Suppressor macrophage treated with lipopolysaccharide for 1 hour (primary cell): Measurements from ENCODE around the gene HSPBP1.
A peak's percentile ranks its signal among the peaks of the same experiment; 100 is the strongest.

Source experiments
- DNase-seq, 3 donors: peaks; one replicate each; pipeline ENCODE4 v3.0.0-alpha.2; 2020 to 2022

The HSPBP1 gene

DNA sequence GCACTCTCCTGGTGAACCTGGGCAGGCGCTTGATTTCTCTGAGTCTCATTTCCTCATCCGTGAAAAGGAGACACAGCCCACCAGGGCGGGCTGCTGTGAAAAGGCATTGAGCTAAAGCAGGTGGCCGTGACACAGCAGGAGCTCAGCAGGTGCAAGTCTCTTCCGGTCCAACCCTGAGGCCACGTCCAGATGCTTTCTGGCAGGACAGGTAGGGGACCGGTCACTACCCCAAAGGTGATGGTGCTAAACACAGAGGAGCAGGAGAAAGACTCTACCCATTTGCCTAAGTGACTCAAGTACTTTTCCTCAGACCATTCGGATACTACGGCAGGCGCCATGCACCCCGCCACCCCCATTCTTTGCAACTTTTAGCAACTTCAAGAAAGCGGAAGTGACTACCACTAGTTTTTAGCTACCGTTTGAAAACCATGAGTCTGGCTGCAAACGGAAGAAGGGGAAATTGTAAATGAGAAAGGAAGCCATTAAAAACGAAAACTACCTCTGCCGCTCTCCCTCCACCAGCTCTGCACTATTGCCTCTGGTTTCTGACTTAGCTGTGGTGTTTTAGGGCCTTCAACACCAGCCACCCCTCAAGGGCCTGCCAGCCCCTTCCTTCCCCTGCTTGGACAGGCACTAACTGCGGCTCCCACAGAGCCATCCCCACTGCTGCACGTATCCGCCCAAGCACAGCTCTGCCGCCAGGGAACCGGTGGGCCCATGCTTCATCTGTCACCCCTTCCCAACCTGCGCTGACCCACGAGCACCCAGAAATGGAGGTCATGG is 25.9 kb downstream of the HSPBP1 start:
- DNase-seq = peak; percentile 82 to 85 (median 83)

DNA sequence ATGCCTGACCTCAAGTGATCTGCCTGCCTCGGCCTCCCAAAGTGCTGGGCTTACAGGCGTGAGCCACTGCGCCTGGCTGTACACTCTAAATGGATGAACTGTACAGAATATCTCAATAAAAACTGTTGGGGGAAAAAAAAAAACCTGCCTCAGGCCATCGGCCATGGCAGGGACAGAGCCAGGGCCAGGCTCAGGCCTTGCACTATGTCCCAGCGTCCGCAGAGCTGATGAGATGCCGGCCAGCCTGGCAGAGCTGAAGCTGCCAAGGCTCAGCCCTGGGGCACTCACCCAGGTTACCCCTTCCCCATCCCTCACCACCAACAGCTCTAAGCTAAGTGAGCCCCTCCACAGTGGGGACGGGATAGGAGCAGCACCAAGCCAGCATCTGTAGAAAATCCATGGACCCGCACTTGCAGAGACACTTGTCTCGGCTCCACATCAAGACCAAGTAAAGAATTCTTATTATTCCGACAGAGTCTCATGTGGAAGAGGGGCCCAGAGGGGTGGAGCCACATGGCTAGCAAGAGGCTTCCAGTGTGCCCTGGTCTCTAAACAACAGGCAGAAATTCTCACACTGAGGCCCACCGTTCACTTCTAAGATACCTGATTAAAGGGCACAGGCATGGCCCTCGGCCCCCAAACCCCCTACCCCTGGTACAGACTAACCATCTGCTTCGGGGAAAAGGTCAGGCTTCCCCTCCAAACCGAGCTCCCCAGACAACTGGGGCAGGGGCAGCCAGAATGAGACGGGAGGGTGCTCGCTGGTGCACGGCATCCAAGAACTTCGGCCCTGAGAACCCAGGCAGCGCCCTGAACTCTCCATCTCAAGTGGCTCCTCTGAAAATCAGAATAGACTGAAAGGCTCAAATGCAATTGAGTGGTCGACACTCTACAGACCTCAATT is 26.9 kb downstream of the HSPBP1 start:
- no peak for DNase-seq

- peak; percentile 25 to 36 (median 33) for DNase-seq
Observed at GRCh38 chr19:55251341-55252081, 28.4 kb downstream of the HSPBP1 start.

GRCh38 chr19:55250262-55251036 is 29.5 kb downstream of the HSPBP1 start:
- DNase-seq = no peak

GRCh38 chr19:55249841-55250240 is 30.1 kb downstream of the HSPBP1 start:
- DNase-seq = no peak

DNA sequence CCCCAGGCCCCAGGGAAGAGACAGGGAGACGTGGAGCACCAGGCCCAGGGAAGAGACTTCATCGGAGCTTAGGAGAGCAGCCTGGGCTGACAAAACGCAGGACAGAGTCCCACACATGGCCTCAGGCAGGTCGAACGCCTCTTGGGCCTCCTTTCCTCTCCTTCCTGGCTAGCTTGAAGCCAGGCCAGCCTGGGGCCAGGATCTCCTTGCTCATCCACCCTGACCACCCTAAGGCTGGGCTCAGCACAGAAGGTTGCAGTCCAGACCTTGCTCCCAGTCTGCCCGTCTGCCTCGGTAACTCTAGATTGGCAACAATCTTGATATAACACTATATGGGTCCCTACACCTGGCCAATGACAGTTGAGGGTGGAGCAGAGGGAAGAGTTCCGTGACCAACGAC is 31.2 kb downstream of the HSPBP1 start:
- DNase-seq = no peak

DNA sequence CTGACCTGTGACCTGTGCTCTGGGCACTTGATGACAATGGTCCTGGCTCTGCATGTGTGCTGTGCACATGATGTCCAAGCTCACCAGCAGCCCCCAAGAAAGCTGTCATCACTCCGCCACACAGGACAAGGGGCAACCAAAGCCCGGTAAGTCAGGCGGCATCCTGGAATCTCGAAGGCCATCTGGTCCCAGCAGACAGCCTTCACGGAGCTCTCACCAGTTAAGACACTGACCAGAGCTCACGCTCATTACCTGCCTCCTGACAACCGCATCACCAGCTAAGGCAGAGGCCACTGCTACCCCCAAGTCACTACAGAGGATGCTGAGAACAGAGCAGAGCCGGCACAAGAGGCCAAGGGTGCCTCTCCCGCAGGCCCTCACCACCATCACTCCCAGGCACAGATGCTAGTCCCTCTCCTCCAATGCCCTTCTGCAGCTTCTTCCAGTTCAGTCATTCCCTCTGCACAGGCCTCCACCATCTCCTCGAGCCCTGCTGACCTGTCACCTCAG is 31.7 kb downstream of the HSPBP1 start:
- DNase-seq = no peak

DNA sequence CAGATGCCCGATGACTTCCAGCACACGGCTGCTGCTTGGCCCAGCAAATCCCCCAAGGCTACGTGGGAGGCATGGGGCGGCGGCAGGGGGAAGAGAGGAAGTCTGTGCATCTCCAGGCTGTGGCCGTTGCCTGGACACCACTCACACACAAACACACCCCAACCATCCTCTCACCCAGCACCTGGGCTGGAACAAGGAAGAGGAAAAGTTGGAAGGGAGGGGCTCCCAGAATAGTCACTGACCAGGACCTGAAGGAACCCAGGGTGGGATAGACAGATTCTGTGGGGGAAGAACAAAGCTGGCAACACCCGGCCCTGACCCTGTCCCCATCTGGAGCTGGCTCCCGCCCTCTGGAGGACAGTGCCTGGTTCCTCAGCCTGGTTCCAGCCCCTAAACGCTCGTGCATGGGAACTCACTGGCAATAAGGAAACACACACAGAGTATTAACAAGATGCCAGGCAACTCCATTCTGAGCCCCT is 32.2 kb downstream of the HSPBP1 start:
- DNase-seq = peak; percentile 49 to 77 (median 62)

DNA sequence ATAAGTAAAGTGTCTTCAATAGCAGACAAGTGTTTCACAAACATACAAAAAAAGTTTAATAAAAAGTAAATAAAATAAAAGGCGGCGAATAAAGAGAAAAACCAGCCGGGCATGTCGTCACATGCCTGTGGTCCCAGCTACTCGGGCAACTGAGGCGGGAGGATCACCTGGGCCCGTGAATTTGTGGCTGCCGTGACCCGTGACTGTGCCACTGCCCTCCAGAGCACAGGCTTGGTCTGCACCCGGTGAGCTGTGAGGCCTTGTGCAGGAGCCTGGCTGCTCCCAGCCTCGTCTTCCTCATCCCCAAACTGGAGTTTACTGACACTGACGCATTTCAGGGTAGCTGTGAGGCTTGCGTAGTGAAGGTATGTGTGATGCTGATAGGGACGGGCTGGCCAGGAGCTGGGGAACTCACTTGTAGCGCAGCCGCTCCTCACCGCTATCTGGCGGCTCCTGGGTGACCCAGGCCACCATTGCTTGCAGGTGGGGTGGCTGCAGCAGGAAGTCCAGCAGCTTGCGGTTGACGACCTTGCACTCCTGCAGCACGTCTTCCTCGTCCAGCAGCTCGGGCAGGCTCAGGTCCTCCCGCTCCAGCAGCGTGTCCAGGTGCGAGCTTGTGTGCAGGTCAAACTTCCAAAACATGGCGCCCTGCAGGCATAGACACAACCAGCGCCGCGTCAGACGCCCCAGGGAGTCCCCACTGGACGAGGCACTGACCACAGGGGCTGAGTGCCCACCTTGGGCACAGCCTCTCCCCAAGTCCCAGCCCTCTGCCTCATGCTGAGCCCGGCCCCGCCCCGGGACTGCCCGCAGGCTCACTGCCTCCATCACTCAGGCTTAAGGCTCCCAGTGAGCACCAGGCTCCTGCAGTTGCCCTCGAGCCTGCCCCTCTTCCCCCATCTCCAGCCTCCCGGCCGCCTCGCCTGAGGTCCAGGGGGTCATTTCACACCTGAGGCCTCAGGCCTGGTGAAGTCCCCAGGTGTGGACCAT is 33.2 kb downstream of the HSPBP1 start:
- no peak for DNase-seq

GRCh38 chr19:55245236-55245904 is 34.5 kb downstream of the HSPBP1 start:
- DNase-seq = no peak

GRCh38 chr19:55244004-55244680 is 35.8 kb downstream of the HSPBP1 start:
- DNase-seq = no peak

DNA sequence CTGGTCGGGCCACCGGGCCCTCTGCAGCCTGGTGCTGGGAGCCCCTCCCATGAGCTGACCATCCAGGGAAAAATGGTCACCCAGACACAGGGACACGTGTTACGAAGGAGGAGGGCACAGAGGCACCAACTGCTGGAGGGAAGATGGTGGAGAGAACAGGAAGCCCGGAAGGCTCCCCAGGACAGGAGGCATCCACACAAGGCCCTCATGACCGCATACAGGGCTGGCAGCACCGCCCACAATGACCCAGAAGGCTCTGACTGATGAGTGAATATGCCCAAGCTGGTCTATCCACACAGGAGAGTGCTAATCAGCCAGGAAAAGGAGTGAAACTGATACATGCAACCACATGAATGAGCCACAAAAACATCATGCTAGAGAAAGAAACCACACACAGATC is 37.4 kb downstream of the HSPBP1 start:
- DNase-seq = no peak

DNA sequence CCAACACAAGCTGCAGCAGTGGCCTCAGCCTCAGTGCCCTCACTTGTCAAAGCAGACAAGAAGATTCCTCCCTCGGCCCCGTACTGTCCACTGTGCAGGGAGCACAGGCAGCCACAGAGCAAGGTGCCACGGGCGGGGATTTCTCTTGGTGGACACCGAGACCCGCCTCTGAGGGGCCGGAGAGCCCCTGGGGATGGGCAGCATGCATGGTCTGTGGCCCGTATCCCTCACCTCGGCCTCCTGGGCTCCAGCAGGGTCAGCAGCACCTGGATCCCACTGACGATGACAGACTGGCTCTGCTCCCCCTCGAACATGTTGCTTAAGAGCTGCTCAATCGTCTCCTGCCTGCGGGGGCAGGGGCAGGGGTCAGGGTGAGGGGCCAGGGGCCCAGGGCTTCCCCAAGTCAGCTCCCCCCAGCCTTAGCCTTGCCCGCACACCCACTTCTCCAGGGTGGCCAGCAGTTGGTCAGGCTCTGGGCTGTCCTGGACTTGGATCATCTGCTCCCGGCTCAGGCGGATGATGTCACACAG is 37.9 kb downstream of the HSPBP1 start:
- no peak for DNase-seq

GRCh38 chr19:55241143-55241934 is 38.6 kb downstream of the HSPBP1 start:
- DNase-seq = no peak

- DNase-seq = no peak
Observed at GRCh38 chr19:55240713-55241020, 39.2 kb downstream of the HSPBP1 start.

GRCh38 chr19:55239004-55239403 is 40.9 kb downstream of the HSPBP1 start:
- no peak for DNase-seq

DNA sequence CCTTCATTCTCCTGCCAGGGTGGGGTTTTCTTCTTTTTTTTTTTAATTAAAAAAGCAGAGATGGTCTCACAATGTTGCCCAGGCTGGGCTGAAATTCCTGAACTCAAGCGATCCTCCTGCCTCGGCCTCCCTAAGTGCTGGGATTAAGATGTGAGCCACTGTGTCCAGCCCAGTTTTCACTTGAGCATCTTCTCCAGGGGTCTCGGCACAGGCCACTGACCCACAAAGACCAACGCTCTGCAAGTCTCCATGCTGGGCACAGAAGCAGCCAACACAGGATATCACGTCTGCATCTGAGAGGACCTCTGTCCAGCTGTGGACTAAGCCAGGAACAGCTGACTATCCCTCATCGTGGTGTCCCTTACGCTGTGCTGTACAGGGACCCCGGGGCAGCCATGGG is 41.9 kb downstream of the HSPBP1 start:
- no peak for DNase-seq

GRCh38 chr19:55232986-55233385 is 46.9 kb downstream of the HSPBP1 start:
- no peak for DNase-seq

GRCh38 chr19:55232286-55232602 is 47.7 kb downstream of the HSPBP1 start:
- DNase-seq = no peak
